ENCODE measurements around the gene NPFF. TPM values are rescaled to one million over a fixed set of nuclear protein-coding genes. Genes with fewer than 3 reads are reported as not detected.
A peak's percentile ranks its signal among the peaks of the same experiment; 100 is the strongest.

Gene NPFF
- total RNA-seq, 4 donors from 2014 or later, result not detected

GRCh38 chr12:53492188-53492587 lies 15.1 kb downstream of the NPFF start:
- TF ChIP-seq CTCF (IDR thresholded peaks at IDR 0.05), result no peak
- TF ChIP-seq POLR2A (IDR thresholded peaks at IDR 0.05), result no peak
- TF ChIP-seq EP300 (IDR thresholded peaks at IDR 0.05), result no peak
- H3K4me1 ChIP-seq, result peaks cover 0 to 51% (median 22%) of the 10 kb centered on the region in 4 donors
- no peaks in the 10 kb centered on the region for H3K9me3 ChIP-seq
- WGBS, 2 donors, result 53 to 58% methylated on average over 17 to 20 of the region's 20 CpGs
- DNase-seq (ENCODE audit: low spot score in 2 of 2), result no peak
- H3K36me3 ChIP-seq, result peaks cover 0 to 12% (median 2%) of the 10 kb centered on the region in 3 donors
- H3K27ac ChIP-seq, result peak overlapping the region; percentile 69 to 91 (median 86)
- no peaks in the 10 kb centered on the region for H3K27me3 ChIP-seq
- H3K4me3 ChIP-seq, result peak overlapping the region; percentile 47 to 72 (median 64)

GRCh38 chr12:53489242-53489864 lies 17.9 kb downstream of the NPFF start:
- WGBS, 2 donors, result 93 to 98% methylated on average over 5 of the region's 5 CpGs
- TF ChIP-seq CTCF (IDR thresholded peaks at IDR 0.05) (no peak), EP300 (IDR thresholded peaks at IDR 0.05) (no peak), POLR2A (IDR thresholded peaks at IDR 0.05) (no peak)

GRCh38 chr12:53486736-53487487 lies 20.4 kb downstream of the NPFF start:
- TF ChIP-seq CTCF (IDR thresholded peaks at IDR 0.05), result no peak
- no peak for TF ChIP-seq POLR2A (IDR thresholded peaks at IDR 0.05)
- no peak for TF ChIP-seq EP300 (IDR thresholded peaks at IDR 0.05)
- DNase-seq (ENCODE audit: low spot score in 2 of 2), result no peak
- no peaks in the 10 kb centered on the region for H3K9me3 ChIP-seq
- 74 to 79% methylated on average over 16 to 17 of the region's 17 CpGs for WGBS, 2 donors
- no peaks in the 10 kb centered on the region for H3K27me3 ChIP-seq
- H3K27ac ChIP-seq, result peak overlapping the region in 1 of 4 donors; percentile 36
- H3K4me1 ChIP-seq, result peaks cover 0 to 28% (median 4%) of the 10 kb centered on the region in 4 donors
- H3K4me3 ChIP-seq, result no peak overlapping the region
- peaks cover 8 to 64% (median 10%) of the 10 kb centered on the region in 3 donors for H3K36me3 ChIP-seq

More at GRCh38 chr12:53489242-53489864, 17.9 kb downstream of the NPFF start:
- no peak for DNase-seq (ENCODE audit: low spot score in 2 of 2)
- Histone ChIP-seq H3K4me3 (no peak overlapping the region), H3K27ac (no peak overlapping the region), H3K36me3 (peaks cover 6 to 40% (median 8%) of the 10 kb centered on the region in 3 donors), H3K27me3 (no peaks in the 10 kb centered on the region), H3K4me1 (peaks cover 0 to 33% (median 12%) of the 10 kb centered on the region in 4 donors), H3K9me3 (no peaks in the 10 kb centered on the region)

DNA sequence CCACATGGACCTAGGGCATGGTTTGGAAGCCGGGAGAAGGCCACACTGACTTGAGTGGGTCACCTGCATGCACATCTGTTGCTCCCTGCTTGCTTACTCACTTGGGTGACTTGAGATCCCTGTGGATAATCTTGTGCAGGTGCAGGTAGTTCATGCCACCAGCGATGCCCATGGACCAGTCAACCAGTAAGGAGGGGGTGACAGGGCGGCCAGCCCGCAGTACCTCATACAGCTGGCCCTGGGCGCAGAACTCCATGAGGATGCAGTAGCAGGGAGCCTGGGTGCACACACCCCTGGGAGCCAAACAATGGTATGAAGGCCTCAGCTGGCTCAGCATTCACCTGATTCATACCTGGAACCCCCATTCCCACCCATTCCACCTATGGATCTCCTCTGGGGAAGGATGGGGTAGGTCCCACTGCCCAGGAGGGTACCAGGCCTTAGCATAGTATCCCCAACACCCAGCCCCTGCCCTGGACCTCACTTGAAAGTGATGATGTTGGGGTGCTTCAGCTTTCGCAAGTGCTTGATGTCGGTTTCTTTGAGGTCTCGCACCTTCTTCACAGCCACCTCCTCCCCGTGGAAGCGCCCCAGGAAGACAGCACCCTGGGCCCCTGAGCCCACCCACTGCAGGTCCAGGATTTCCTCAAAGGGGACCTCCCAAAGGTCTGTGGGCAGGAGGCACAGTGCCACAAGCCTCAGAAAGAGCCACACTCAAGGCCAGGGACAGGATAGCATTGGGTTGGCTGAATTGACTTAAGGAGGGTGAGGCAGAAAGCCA lies 21.1 kb downstream of the NPFF start:
- Histone ChIP-seq H3K27ac (peak overlapping the region in 1 of 4 donors; percentile 36), H3K4me1 (peaks cover 0 to 31% (median 6%) of the 10 kb centered on the region in 4 donors), H3K4me3 (no peak overlapping the region), H3K27me3 (no peaks in the 10 kb centered on the region), H3K9me3 (no peaks in the 10 kb centered on the region), H3K36me3 (peaks cover 8 to 72% (median 17%) of the 10 kb centered on the region in 3 donors)
- TF ChIP-seq EP300 (IDR thresholded peaks at IDR 0.05) (no peak), CTCF (IDR thresholded peaks at IDR 0.05) (no peak), POLR2A (IDR thresholded peaks at IDR 0.05) (no peak)
- WGBS, 2 donors, result 95% methylated on average over 9 to 10 of the region's 10 CpGs
- DNase-seq (ENCODE audit: low spot score in 2 of 2), result no peak
